ENCODE data around the gene C1QTNF9. TPM values are rescaled to one million over a fixed set of nuclear protein-coding genes. Genes with fewer than 3 reads are reported as not detected.

Gene C1QTNF9
- total and polyA plus RNA-seq, 2 of the 4 experiments (the other 2 are of a cell fraction), result 0.18 to 0.21 TPM

DNA sequence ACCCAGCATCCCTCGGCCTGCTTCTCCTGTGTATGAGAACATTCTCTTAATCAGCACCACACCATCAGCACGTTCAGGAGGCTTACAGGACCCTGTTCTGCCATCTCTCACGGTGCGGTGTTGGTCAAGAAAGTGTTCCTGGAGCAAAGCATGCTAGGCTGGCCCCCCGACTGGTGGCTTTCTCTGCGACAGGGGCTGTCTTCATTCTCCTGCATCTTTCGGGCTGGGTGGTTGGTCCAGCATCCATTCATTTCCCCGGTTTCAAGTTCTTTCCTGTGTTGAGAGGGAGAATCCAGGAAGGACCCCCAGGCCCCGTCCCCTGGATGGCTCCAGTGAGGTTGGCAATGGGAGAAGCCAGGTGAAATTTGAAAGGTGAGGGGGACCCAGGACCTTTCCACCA is 55.8 kb downstream of the C1QTNF9 start:
- H3K4me3 ChIP-seq (ENCODE audit: insufficient read depth, low read depth, low read length), result no peak overlapping the region
- peaks cover 8% of the 10 kb centered on the region; the same call in 1 of the 2 replicates for H3K27me3 ChIP-seq (ENCODE audit: control insufficient read depth, insufficient read depth, low read length)
- H3K4me2 ChIP-seq (ENCODE audit: low read depth, low read length), result no peak overlapping the region
- no peak overlapping the region for H3K23ac ChIP-seq (ENCODE audit: low read depth, low read length)
- dilution Hi-C loops (cut with HindIII; ENCODE audit: low sequenced_read_pairs, unreplicated experiment) (no loop called here), in situ Hi-C loops (cut with MboI; ENCODE audit: low sequenced_read_pairs) (no loop called here), intact Hi-C loops (cut with micrococcal nuclease) (no loop called here)
- H3K79me1 ChIP-seq (ENCODE audit: low read depth in 1 of 2, low read length in 2 of 2), result no peaks in the 10 kb centered on the region
- no peak for DNase-seq
- H3K36me3 ChIP-seq (ENCODE audit: control insufficient read depth, insufficient read depth, low read length), result no peaks in the 10 kb centered on the region
- H3K9ac ChIP-seq (ENCODE audit: low read depth, low read length), result no peak overlapping the region
- no peaks in the 10 kb centered on the region for H3K4me1 ChIP-seq (ENCODE audit: control insufficient read depth, insufficient read depth, low read length)
- H3K56ac ChIP-seq (ENCODE audit: extremely low read depth, insufficient read depth, low read length), result no peak overlapping the region
- H2BK20ac ChIP-seq (ENCODE audit: low read depth, low read length), result no peak overlapping the region
- H3K9me3 ChIP-seq (ENCODE audit: control insufficient read depth, insufficient read depth, low read length), result no peaks in the 10 kb centered on the region
- H2BK120ac ChIP-seq (ENCODE audit: low read depth, low read length), result no peak overlapping the region
- TF ChIP-seq CHD1 (IDR thresholded peaks at IDR 0.05; ENCODE audit: low read depth, low read length) (no peak), NFE2L2 (IDR thresholded peaks at IDR 0.05; ENCODE audit: low read depth, low read length) (no peak), RCOR1 (IDR thresholded peaks at IDR 0.05; ENCODE audit: insufficient replicate concordance, low read length) (no peak), MAFK (IDR thresholded peaks at IDR 0.05; ENCODE audit: low read depth, low read length) (no peak), RFX5 (IDR thresholded peaks at IDR 0.05; ENCODE audit: low read depth, low read length) (no peak), SMC3 (IDR thresholded peaks at IDR 0.05; ENCODE audit: low read depth, low read length) (no peak), POLR2A (IDR thresholded peaks at IDR 0.05; ENCODE audit: low read depth, low read length) (no peak), MAZ (IDR thresholded peaks at IDR 0.05; ENCODE audit: borderline replicate concordance, low read depth, low read length) (no peak), FOS (IDR thresholded peaks at IDR 0.05; ENCODE audit: low read depth, low read length) (no peak), CEBPB (IDR thresholded peaks at IDR 0.05; ENCODE audit: low read depth, low read length) (no peak), MXI1 (IDR thresholded peaks at IDR 0.05; ENCODE audit: borderline replicate concordance, low read depth, low read length) (no peak), BHLHE40 (IDR thresholded peaks at IDR 0.05; ENCODE audit: low read depth, low read length) (no peak), RAD21 (IDR thresholded peaks at IDR 0.05; ENCODE audit: low read length) (no peak)
- TF ChIP-seq, protein P1, sequence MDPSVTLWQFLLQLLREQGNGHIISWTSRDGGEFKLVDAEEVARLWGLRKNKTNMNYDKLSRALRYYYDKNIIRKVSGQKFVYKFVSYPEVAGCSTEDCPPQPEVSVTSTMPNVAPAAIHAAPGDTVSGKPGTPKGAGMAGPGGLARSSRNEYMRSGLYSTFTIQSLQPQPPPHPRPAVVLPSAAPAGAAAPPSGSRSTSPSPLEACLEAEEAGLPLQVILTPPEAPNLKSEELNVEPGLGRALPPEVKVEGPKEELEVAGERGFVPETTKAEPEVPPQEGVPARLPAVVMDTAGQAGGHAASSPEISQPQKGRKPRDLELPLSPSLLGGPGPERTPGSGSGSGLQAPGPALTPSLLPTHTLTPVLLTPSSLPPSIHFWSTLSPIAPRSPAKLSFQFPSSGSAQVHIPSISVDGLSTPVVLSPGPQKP (IDR thresholded peaks at IDR 0.05; ENCODE audit: borderline replicate concordance, low read depth, low read length), result no peak
- TF ChIP-seq, protein P2, sequence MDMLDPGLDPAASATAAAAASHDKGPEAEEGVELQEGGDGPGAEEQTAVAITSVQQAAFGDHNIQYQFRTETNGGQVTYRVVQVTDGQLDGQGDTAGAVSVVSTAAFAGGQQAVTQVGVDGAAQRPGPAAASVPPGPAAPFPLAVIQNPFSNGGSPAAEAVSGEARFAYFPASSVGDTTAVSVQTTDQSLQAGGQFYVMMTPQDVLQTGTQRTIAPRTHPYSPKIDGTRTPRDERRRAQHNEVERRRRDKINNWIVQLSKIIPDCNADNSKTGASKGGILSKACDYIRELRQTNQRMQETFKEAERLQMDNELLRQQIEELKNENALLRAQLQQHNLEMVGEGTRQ (IDR thresholded peaks at IDR 0.05; ENCODE audit: low read depth, low read length), result no peak
- TF ChIP-seq, protein P3, sequence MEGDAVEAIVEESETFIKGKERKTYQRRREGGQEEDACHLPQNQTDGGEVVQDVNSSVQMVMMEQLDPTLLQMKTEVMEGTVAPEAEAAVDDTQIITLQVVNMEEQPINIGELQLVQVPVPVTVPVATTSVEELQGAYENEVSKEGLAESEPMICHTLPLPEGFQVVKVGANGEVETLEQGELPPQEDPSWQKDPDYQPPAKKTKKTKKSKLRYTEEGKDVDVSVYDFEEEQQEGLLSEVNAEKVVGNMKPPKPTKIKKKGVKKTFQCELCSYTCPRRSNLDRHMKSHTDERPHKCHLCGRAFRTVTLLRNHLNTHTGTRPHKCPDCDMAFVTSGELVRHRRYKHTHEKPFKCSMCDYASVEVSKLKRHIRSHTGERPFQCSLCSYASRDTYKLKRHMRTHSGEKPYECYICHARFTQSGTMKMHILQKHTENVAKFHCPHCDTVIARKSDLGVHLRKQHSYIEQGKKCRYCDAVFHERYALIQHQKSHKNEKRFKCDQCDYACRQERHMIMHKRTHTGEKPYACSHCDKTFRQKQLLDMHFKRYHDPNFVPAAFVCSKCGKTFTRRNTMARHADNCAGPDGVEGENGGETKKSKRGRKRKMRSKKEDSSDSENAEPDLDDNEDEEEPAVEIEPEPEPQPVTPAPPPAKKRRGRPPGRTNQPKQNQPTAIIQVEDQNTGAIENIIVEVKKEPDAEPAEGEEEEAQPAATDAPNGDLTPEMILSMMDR (conservative IDR thresholded peaks at IDR 0.05; ENCODE audit: low read depth, low read length), result no peak
- no peak overlapping the region for H4K91ac ChIP-seq (ENCODE audit: insufficient read depth, low read depth, low read length)
- H2AFZ ChIP-seq (replicated peaks; ENCODE audit: low read length, poor library complexity), result no peak overlapping the region
- no peak overlapping the region for H4K5ac ChIP-seq (ENCODE audit: low read depth, low read length)
- BruUV-seq (replicated peaks), result no TSS peak
- H3K18ac ChIP-seq (ENCODE audit: low read depth, low read length), result no peak overlapping the region
- H3K27ac ChIP-seq (ENCODE audit: insufficient read depth, low read length), result no peak overlapping the region
- H4K8ac ChIP-seq (ENCODE audit: low read depth in 2 of 2, low read length in 2 of 2), result no peak overlapping the region
- no peaks in the 10 kb centered on the region for H4K20me1 ChIP-seq (ENCODE audit: insufficient read depth, low read length)
- no peak overlapping the region for H3K14ac ChIP-seq (replicated peaks; ENCODE audit: low read depth, low read length)
- WGBS, 2 experiments (ENCODE audit: extremely low coverage in 2 of 2, insufficient read length in 1 of 2), result 85% methylated on average over 4 of the region's 9 CpGs; no CpG with 5 or more reads in 1 of the 2 experiments
- no peak overlapping the region for H3K4ac ChIP-seq (ENCODE audit: low read depth, low read length)
- H2AK9ac ChIP-seq (replicated peaks; ENCODE audit: low read depth, low read length, poor library complexity), result no peak overlapping the region
- no peak overlapping the region for H2BK15ac ChIP-seq (ENCODE audit: low read depth, low read length)
- H3K9me1 ChIP-seq (ENCODE audit: insufficient read depth, low read length), result no peaks in the 10 kb centered on the region
- CTCF ChIA-PET, result no interaction called here
- no peak overlapping the region for H2BK5ac ChIP-seq (ENCODE audit: low read depth, low read length, poor library complexity, severe bottlenecking)
- no peak overlapping the region for H2AK5ac ChIP-seq (ENCODE audit: low read depth, low read length)
- POLR2A ChIA-PET (ENCODE audit: unreplicated experiment), result no interaction called here
- no peak for ATAC-seq (ENCODE audit: low read depth)

All from IMR-90 (cell line).